Smooth muscle cell (in vitro differentiated cells): ENCODE results near the gene NSMCE4A. TPM values are rescaled to one million over a fixed set of nuclear protein-coding genes. Genes with fewer than 3 reads are reported as not detected.
"Not testable (repeated sequence)": the region's sequence is repeated elsewhere in the genome, so short reads cannot be mapped to it uniquely, and the experiment has no call there.

Source experiments
- DNase-seq: peaks from one replicate; lab custom pipeline; 2025; ENCODE audit not compliant: unreplicated experiment; lab: John Stamatoyannopoulos, UW
- H2AFZ ChIP-seq: fragments of 200-600 bp; sonication (generic); 2 replicates; pipeline ENCODE4 v1.6.0; 2016; ENCODE audit warnings: antibody characterized with exemption, low read depth, mild to moderate bottlenecking
- H3F3A ChIP-seq: fragments of 200-600 bp; sonication (generic); 2 replicates; pipeline ENCODE4 v1.6.0; 2017; ENCODE audit warnings: antibody characterized with exemption, low read depth
- H3K27ac ChIP-seq: fragments of 200-600 bp; sonication (generic); 2 replicates; pipeline ENCODE4 v1.5.1; 2016; ENCODE audit warnings: low read depth, mild to moderate bottlenecking
- H3K27me3 ChIP-seq: fragments of 200-600 bp; sonication (generic); 2 replicates; pipeline ENCODE4 v1.6.1; 2016; ENCODE audit warnings: low read depth, mild to moderate bottlenecking
- H3K36me3 ChIP-seq: fragments of 200-600 bp; sonication (generic); 2 replicates; pipeline ENCODE4 v1.5.1; 2016; ENCODE audit warnings: low read depth
- H3K4me1 ChIP-seq: fragments of 200-600 bp; sonication (generic); 2 replicates; pipeline ENCODE4 v1.5.1; 2016; ENCODE audit warnings: low read depth
- H3K4me2 ChIP-seq: fragments of 200-600 bp; sonication (generic); 2 replicates; pipeline ENCODE4 v1.6.0; 2016; ENCODE audit warnings: mild to moderate bottlenecking
- H3K4me3 ChIP-seq: fragments of 200-600 bp; sonication (generic); 2 replicates; pipeline ENCODE4 v1.5.1; 2016; ENCODE audit warnings: mild to moderate bottlenecking
- H3K79me2 ChIP-seq: fragments of 200-600 bp; sonication (generic); 2 replicates; pipeline ENCODE4 v1.6.0; 2016; ENCODE audit warnings: low read depth, mild to moderate bottlenecking
- H3K9ac ChIP-seq: fragments of 200-600 bp; sonication (generic); 2 replicates; pipeline ENCODE4 v1.6.0; 2016; ENCODE audit warnings: low read depth
- H3K9me3 ChIP-seq: fragments of 200-600 bp; sonication (generic); replicated peaks from 2 replicates; pipeline ENCODE4 v1.5.1; 2016; ENCODE audit warnings: low read depth
- H4K20me1 ChIP-seq: fragments of 200-600 bp; sonication (generic); 2 replicates; pipeline ENCODE4 v1.6.0; 2016; ENCODE audit warnings: low read depth
- WGBS: methylation state at CpG from one replicate; pipeline ENCODE4 v1.1.7; 2016; ENCODE audit warnings: low lambda C conversion rate; 5-methylcytosine and 5-hydroxymethylcytosine counted together
- polyA plus RNA-seq: library from polyadenylated mRNA; unstranded; fragments of >200 nt; fragmentation: Nextera tagmentation; extraction: Ambion mirVana; gene quantifications from 2 replicates; pipeline ENCODE4 v1.2.1, GENCODE V29; 2016
- total RNA-seq: library from RNA; depleted of rRNA; stranded (reverse); fragments of >200 nt; gene quantifications from 2 replicates; pipeline ENCODE4 v1.2.3, GENCODE V29; 2014
- TF ChIP-seq, protein P1 (sequence below): fragments of 200-600 bp; sonication (generic); IDR thresholded peaks from 2 replicates; pipeline ENCODE4 v1.5.1; 2017; ENCODE audit warnings: borderline replicate concordance, mild to moderate bottlenecking, antibody characterized with exemption; ENCODE audit not compliant: insufficient read depth, poor library complexity, severe bottlenecking

NSMCE4A gene
- 29.1 and 35.3 TPM in 2 replicates for total RNA-seq
- 20.4 and 24.7 TPM in 2 replicates for polyA plus RNA-seq

- H3K27me3 ChIP-seq = no peaks in the 10 kb centered on the region
- peaks cover 7% of the 10 kb centered on the region for H4K20me1 ChIP-seq
- under 1% methylated on average over 83 of the region's 101 CpGs for WGBS
- H3K4me3 ChIP-seq = peak within 1 kb of the TSS; percentile 92
- H2AFZ ChIP-seq = peak within 1 kb of the TSS; percentile 94
- H3K9ac ChIP-seq = peak within 1 kb of the TSS; percentile 23
- H3K9me3 ChIP-seq = no peaks in the 10 kb centered on the region
- H3K4me1 ChIP-seq = peaks cover 11% of the 10 kb centered on the region
- H3K4me2 ChIP-seq = peak within 1 kb of the TSS; percentile 90
- H3K79me2 ChIP-seq = no peaks in the 10 kb centered on the region
- TF ChIP-seq, protein P1, sequence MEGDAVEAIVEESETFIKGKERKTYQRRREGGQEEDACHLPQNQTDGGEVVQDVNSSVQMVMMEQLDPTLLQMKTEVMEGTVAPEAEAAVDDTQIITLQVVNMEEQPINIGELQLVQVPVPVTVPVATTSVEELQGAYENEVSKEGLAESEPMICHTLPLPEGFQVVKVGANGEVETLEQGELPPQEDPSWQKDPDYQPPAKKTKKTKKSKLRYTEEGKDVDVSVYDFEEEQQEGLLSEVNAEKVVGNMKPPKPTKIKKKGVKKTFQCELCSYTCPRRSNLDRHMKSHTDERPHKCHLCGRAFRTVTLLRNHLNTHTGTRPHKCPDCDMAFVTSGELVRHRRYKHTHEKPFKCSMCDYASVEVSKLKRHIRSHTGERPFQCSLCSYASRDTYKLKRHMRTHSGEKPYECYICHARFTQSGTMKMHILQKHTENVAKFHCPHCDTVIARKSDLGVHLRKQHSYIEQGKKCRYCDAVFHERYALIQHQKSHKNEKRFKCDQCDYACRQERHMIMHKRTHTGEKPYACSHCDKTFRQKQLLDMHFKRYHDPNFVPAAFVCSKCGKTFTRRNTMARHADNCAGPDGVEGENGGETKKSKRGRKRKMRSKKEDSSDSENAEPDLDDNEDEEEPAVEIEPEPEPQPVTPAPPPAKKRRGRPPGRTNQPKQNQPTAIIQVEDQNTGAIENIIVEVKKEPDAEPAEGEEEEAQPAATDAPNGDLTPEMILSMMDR = no peak
- H3K27ac ChIP-seq = no peak within 1 kb of the TSS
- no peaks in the 10 kb centered on the region for H3K36me3 ChIP-seq
- peak; percentile 38 for DNase-seq
- no peaks in the 10 kb centered on the region for H3F3A ChIP-seq
Observed at GRCh38 chr10:121974535-121975294, at the start of gene NSMCE4A. NSMCE4A (minus strand) TSS chr10:121975217; CDS start chr10:121975165, 52 bp downstream.

GRCh38 chr10:122023257-122023656 lies 48.2 kb upstream of the NSMCE4A start:
- H3K79me2 ChIP-seq, H3K4me3 ChIP-seq, H3F3A ChIP-seq, H3K27ac ChIP-seq, H3K9ac ChIP-seq, H4K20me1 ChIP-seq, H3K27me3 ChIP-seq, DNase-seq, H3K4me2 ChIP-seq, H2AFZ ChIP-seq, H3K36me3 ChIP-seq, H3K9me3 ChIP-seq: not testable (repeated sequence)
- WGBS = 96% methylated on average over 7 of the region's 7 CpGs
- peaks cover 22% of the 10 kb centered on the region for H3K4me1 ChIP-seq

DNA sequence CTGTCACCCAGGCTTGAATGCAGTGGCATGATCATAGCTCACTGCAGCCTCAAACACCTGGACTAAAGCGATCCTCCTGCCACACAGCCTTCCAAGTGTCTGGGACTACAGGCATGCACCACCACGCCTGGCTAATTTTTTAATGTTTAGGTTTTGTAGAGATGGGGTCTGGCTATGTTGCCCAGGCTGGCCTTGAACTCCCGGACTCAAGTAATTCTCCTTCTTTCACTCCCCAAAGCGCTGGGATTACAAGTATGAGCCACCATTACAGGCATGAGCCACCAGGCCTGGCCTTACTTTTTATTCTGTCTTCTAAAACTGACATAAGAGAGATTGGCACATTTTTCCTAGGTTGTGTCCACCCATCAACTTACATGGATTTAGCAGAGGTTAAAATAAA lies 47.3 kb upstream of the NSMCE4A start:
- WGBS = 94% methylated on average over 4 of the region's 4 CpGs
- no peak overlapping the region for H3K4me3 ChIP-seq
- H3K27ac ChIP-seq = no peak overlapping the region
- no peaks in the 10 kb centered on the region for H3K36me3 ChIP-seq
- H4K20me1 ChIP-seq = no peaks in the 10 kb centered on the region
- no peaks in the 10 kb centered on the region for H3F3A ChIP-seq
- H3K27me3 ChIP-seq = no peaks in the 10 kb centered on the region
- no peaks in the 10 kb centered on the region for H3K9me3 ChIP-seq
- H3K4me2 ChIP-seq = no peak overlapping the region
- no peak for DNase-seq
- TF ChIP-seq, protein P1 = no peak
- H3K4me1 ChIP-seq = peaks cover 25% of the 10 kb centered on the region
- H3K9ac ChIP-seq = no peak overlapping the region
- no peak overlapping the region for H2AFZ ChIP-seq
- no peaks in the 10 kb centered on the region for H3K79me2 ChIP-seq

GRCh38 chr10:122021828-122022227 lies 46.8 kb upstream of the NSMCE4A start:
- TF ChIP-seq, protein P1 = no peak
- no peak overlapping the region for H3K4me2 ChIP-seq
- 88% methylated on average over 11 of the region's 11 CpGs for WGBS
- H3K27me3 ChIP-seq = no peaks in the 10 kb centered on the region
- no peaks in the 10 kb centered on the region for H3K79me2 ChIP-seq
- H4K20me1 ChIP-seq = no peaks in the 10 kb centered on the region
- no peak overlapping the region for H3K4me3 ChIP-seq
- H3K27ac ChIP-seq = no peak overlapping the region
- no peaks in the 10 kb centered on the region for H3K36me3 ChIP-seq
- no peaks in the 10 kb centered on the region for H3K9me3 ChIP-seq
- H3K4me1 ChIP-seq = peaks cover 25% of the 10 kb centered on the region
- no peak overlapping the region for H3K9ac ChIP-seq
- DNase-seq = no peak
- no peak overlapping the region for H2AFZ ChIP-seq
- no peaks in the 10 kb centered on the region for H3F3A ChIP-seq
